Measurements from ENCODE around the gene LHX3. TPM values are rescaled to one million over a fixed set of nuclear protein-coding genes. Genes with fewer than 3 reads are reported as not detected.

The LHX3 gene
- total and polyA plus RNA-seq, 2 of the 8 experiments (the other 6 are each of a cell fraction or from before 2014, with no cell fraction given), result 0.02 TPM; not detected in 1

- H2BK15ac ChIP-seq (ENCODE audit: low read length), result no peak overlapping the region
- no peak overlapping the region for H4K91ac ChIP-seq (replicated peaks; ENCODE audit: insufficient read length, low read length)
- H3K4me3 ChIP-seq (ENCODE audit: extremely low read depth in 1 of 4, insufficient read depth in 2 of 4, low read depth in 3 of 4, low read length in 4 of 4), result no peak overlapping the region
- no peak overlapping the region for H2BK5ac ChIP-seq (ENCODE audit: low read depth, low read length)
- H3K79me1 ChIP-seq (ENCODE audit: low read depth, low read length), result peaks cover 13% of the 10 kb centered on the region; the same call in 1 of the 2 replicates
- H3K79me2 ChIP-seq (ENCODE audit: control insufficient read depth in 1 of 2, insufficient read depth in 2 of 2, low read length in 2 of 2), result peaks cover 0 to 20% of the 10 kb centered on the region in 2 experiments; a peak in 2 of 4 replicates
- no peak overlapping the region for H2BK20ac ChIP-seq (ENCODE audit: low read length)
- H3K9ac ChIP-seq (replicated peaks in 1 of 4; ENCODE audit: extremely low read depth in 1 of 4, low read depth in 3 of 4, low read length in 3 of 4), result no peak overlapping the region
- FAIRE-seq, result no peak
- no peak overlapping the region for H2BK12ac ChIP-seq (ENCODE audit: low read depth, low read length)
- ChIA-PET POLR2A (ENCODE audit: partially characterized antibody) (interaction anchor here (1.3 kb wide), 2 partner anchors 48 to 100 kb away, joined by 3 read pairs; no protein-coding TSS in a partner anchor), CTCF (ENCODE audit: partially characterized antibody) (interaction anchor here (0.9 to 4.7 kb wide), 8 partner anchors 8 to 86 kb away, joined by 3 to 47 read pairs (median 4); no protein-coding TSS in a partner anchor)
- no peaks in the 10 kb centered on the region for H3K9me3 ChIP-seq (ENCODE audit: insufficient read depth in 2 of 2, low read depth in 1 of 2, low read length in 1 of 2)
- no peak overlapping the region for H3K27ac ChIP-seq (ENCODE audit: low read depth, low read length)
- H4K20me1 ChIP-seq (replicated peaks in 1 of 2; ENCODE audit: control insufficient read depth in 1 of 2, insufficient read depth in 2 of 2, low read length in 2 of 2), result peaks cover 10 to 26% of the 10 kb centered on the region in 2 experiments
- peaks cover 0 to 6% (median 2%) of the 10 kb centered on the region in 4 experiments; a peak in 5 of 8 replicates for H3K36me3 ChIP-seq (ENCODE audit: control insufficient read depth in 2 of 4, insufficient read depth in 4 of 4, low read length in 3 of 4)
- TF ChIP-seq ATF3 (IDR thresholded peaks at IDR 0.05; ENCODE audit: insufficient read depth, low read depth, low read length), result no peak
- no peak for TF ChIP-seq SIN3A (conservative IDR thresholded peaks at IDR 0.05 in 1 of 2, IDR thresholded peaks at IDR 0.05 in 1 of 2; ENCODE audit: low read depth in 1 of 2, low read length in 2 of 2)
- TF ChIP-seq YY1 (IDR thresholded peaks at IDR 0.05; ENCODE audit: low read depth, low read length), result no peak
- TF ChIP-seq TEAD4 (IDR thresholded peaks at IDR 0.05; ENCODE audit: low read depth, low read length), result no peak
- TF ChIP-seq KDM4A (IDR thresholded peaks at IDR 0.05; ENCODE audit: low read depth, low read length, severe bottlenecking), result no peak
- no peak for TF ChIP-seq E2F6 (IDR thresholded peaks at IDR 0.05)
- TF ChIP-seq GTF2F1 (IDR thresholded peaks at IDR 0.05; ENCODE audit: borderline replicate concordance, low read depth, low read length), result no peak
- no peak for TF ChIP-seq POLR2AphosphoS5 (IDR thresholded peaks at IDR 0.05; ENCODE audit: low read depth, low read length)
- no peak for TF ChIP-seq SP2 (IDR thresholded peaks at IDR 0.05; ENCODE audit: low read length)
- TF ChIP-seq CREB1 (IDR thresholded peaks at IDR 0.05), result no peak
- H4K5ac ChIP-seq (ENCODE audit: insufficient read length, low read depth, low read length), result no peak overlapping the region
- H3K56ac ChIP-seq (replicated peaks; ENCODE audit: insufficient read length, low read depth, low read length), result no peak overlapping the region
- H3K4me1 ChIP-seq (replicated peaks in 1 of 4; ENCODE audit: control insufficient read depth in 3 of 4, insufficient read depth in 4 of 4, low read length in 3 of 4), result peaks cover 0 to 2% (median 0%) of the 10 kb centered on the region in 4 experiments; a peak in 2 of 7 replicates
- H3K14ac ChIP-seq (ENCODE audit: insufficient read length), result no peak overlapping the region
- H3K4ac ChIP-seq (replicated peaks; ENCODE audit: insufficient read length, low read depth, low read length), result no peak overlapping the region
- no peak overlapping the region for H3K18ac ChIP-seq (ENCODE audit: extremely low read depth, low read length)
- no peak overlapping the region; the same call in 1 of the 2 replicates for H4K8ac ChIP-seq (ENCODE audit: extremely low read depth, insufficient read depth, low read length)
- H3K23ac ChIP-seq (ENCODE audit: insufficient read length), result no peak overlapping the region
- DNase-seq (ENCODE audit: low read depth in 1 of 2, low spot score in 2 of 2), result no peak
- H2AFZ ChIP-seq (ENCODE audit: low read length), result no peak overlapping the region
- whole genome bisulfite sequencing, 2 experiments (ENCODE audit: extremely low coverage in 1 of 2, insufficient coverage in 1 of 2, insufficient read length in 1 of 2, insufficient replicate concordance in 2 of 2, low coverage in 1 of 2, low lambda C conversion rate in 2 of 2, missing lambda C conversion rate in 1 of 2), result 91% methylated on average over 15 of the region's 15 CpGs; no CpG with 5 or more reads in 1 of the 2 experiments
- no peak overlapping the region for H3K4me2 ChIP-seq (ENCODE audit: insufficient read depth in 1 of 2, low read depth in 2 of 2, low read length in 2 of 2)
- H3K27me3 ChIP-seq (replicated peaks in 1 of 4; ENCODE audit: control insufficient read depth in 3 of 4, extremely low read depth in 1 of 4, insufficient read depth in 3 of 4, low read length in 3 of 4), result no peaks in the 10 kb centered on the region
- H2BK120ac ChIP-seq (replicated peaks; ENCODE audit: low read depth, low read length), result no peak overlapping the region
- no peaks in the 10 kb centered on the region for H3K23me2 ChIP-seq (ENCODE audit: low read depth, low read length)
- H2AK5ac ChIP-seq (ENCODE audit: low read depth, low read length), result no peak overlapping the region
These were observed 15.2 kb upstream of the LHX3 start for GRCh38 chr9:136220017-136220729.

All from H1 (cell line).